GM13977 (cell line): ENCODE results near the gene NR2F1-AS1.

Source experiments
- DNase-seq: peaks from one replicate; pipeline ENCODE4 v3.0.0; 2012; ENCODE audit warnings: low spot score
- CTCF ChIP-seq: IDR thresholded peaks from 2 replicates; pipeline ENCODE4 v1.5.1; 2012; ENCODE audit warnings: mild to moderate bottlenecking, control low read depth; ENCODE audit not compliant: insufficient read depth; ENCODE audit errors: extremely low read depth, missing control alignments
- in situ Hi-C: fragments of 300-500 bp; cut with MboI; formaldehyde crosslinking; loops from one replicate; pipeline ENCODE4 v1.12.0; 2022; ENCODE audit warnings: low sequenced_read_pairs, low pct_unique_long_range_greater_than_20kb, mixed read lengths, inconsistent platforms; ENCODE audit not compliant: unreplicated experiment

NR2F1-AS1 gene

GRCh38 chr5:93427316-93427715 is 153.7 kb downstream of the NR2F1-AS1 start:
- no peak for DNase-seq
- no peak for TF ChIP-seq CTCF
- in situ Hi-C loops, result no loop called here

- in situ Hi-C loops, result no loop called here
- TF ChIP-seq CTCF, result no peak
- DNase-seq, result no peak
Measured at GRCh38 chr5:93425096-93425495, 155.9 kb downstream of the NR2F1-AS1 start.

- in situ Hi-C loops, result no loop called here
- no peak for TF ChIP-seq CTCF
- no peak for DNase-seq
Measured at GRCh38 chr5:93423300-93423699, 157.7 kb downstream of the NR2F1-AS1 start.

GRCh38 chr5:93422652-93423280 is 158.3 kb downstream of the NR2F1-AS1 start:
- no peak for TF ChIP-seq CTCF
- no peak for DNase-seq
- in situ Hi-C loops, result no loop called here

GRCh38 chr5:93421987-93422401 is 159.0 kb downstream of the NR2F1-AS1 start:
- in situ Hi-C loops, result no loop called here
- no peak for DNase-seq
- no peak for TF ChIP-seq CTCF

GRCh38 chr5:93421468-93421867 is 159.6 kb downstream of the NR2F1-AS1 start:
- in situ Hi-C loops, result no loop called here
- no peak for TF ChIP-seq CTCF
- no peak for DNase-seq
